GM12878 (cell line): ENCODE measurements around the gene TSPAN12. TPM values are rescaled to one million over a fixed set of nuclear protein-coding genes. Genes with fewer than 3 reads are reported as not detected.

ENCODE experiments used
- ATAC-seq: fragments of 200-7000 bp; cut with Tn5 transposase; 3 replicates; pipeline ENCODE4 v1.9.1; 2020; ENCODE audit warnings: mild to moderate bottlenecking, moderate library complexity
- BruUV-seq: library from RNA; stranded (reverse); fragments of 400-500 nt; replicated peaks from 2 replicates; lab custom pipeline; 2021; lab: Mats Ljungman, UMichigan
- CTCF ChIA-PET: fragments of 300-600 bp; sonication (Branson Sonifier 250); formaldehyde crosslinking; extraction: SDS; loops from one replicate; lab custom pipeline; 2021; ENCODE audit warnings: inconsistent platforms; lab: Yijun Ruan, JAX
- POLR2A ChIA-PET: fragments of 350-600 bp; formaldehyde crosslinking; extraction: SDS; loops from one replicate; lab custom pipeline; 2021; ENCODE audit warnings: inconsistent platforms; lab: Charles Lee
- RAD21 ChIA-PET: fragments of 300-600 bp; sonication (Branson Sonifier 250); formaldehyde crosslinking; loops from one replicate; lab custom pipeline; 2023; ENCODE audit warnings: antibody characterized with exemption; ENCODE audit not compliant: unreplicated experiment; lab: Charles Lee
- SMC1A ChIA-PET: fragments of 300-600 bp; sonication (Branson Sonifier 250); formaldehyde crosslinking; loops from one replicate; lab custom pipeline; 2023; ENCODE audit not compliant: unreplicated experiment, uncharacterized antibody; lab: Charles Lee
- DNase-seq: peaks from one replicate; pipeline ENCODE4 v3.0.0-alpha.2; 2011; ENCODE audit warnings: low read depth, low spot score
- FAIRE-seq: peaks from 3 replicates; lab custom pipeline; 2011; peaks lifted over from hg19 to GRCh38; lab: Jason Lieb, UNC
- H2AFZ ChIP-seq: 2 replicates; pipeline ENCODE4 v1.6.0; 2011; ENCODE audit warnings: low read depth, low read length, control low read depth; ENCODE audit not compliant: control insufficient read depth
- H3K27ac ChIP-seq: 2 replicates; pipeline ENCODE4 v1.5.1; 2011; ENCODE audit warnings: control low read depth; ENCODE audit not compliant: control insufficient read depth, insufficient read depth
- H3K27me3 ChIP-seq, 2 experiments: replicated peaks in 1 of 2; 2 replicates each; pipeline versions ENCODE4 v1.6.0 to v1.6.1; 2011; ENCODE audit warnings: low read length in 1 of 2; ENCODE audit not compliant: control insufficient read depth in 2 of 2, insufficient read depth in 2 of 2
- H3K36me3 ChIP-seq, 2 experiments: 2 replicates each; pipeline ENCODE4 v1.5.1; 2011; ENCODE audit warnings: low read length in 1 of 2; ENCODE audit not compliant: control insufficient read depth in 2 of 2, insufficient read depth in 2 of 2
- H3K4me1 ChIP-seq: 2 replicates; pipeline ENCODE4 v1.6.1; 2011; ENCODE audit warnings: mild to moderate bottlenecking, low read length, moderate library complexity, mixed read lengths; ENCODE audit not compliant: control insufficient read depth, insufficient read depth
- H3K4me2 ChIP-seq: 2 replicates; pipeline ENCODE4 v1.6.0; 2011; ENCODE audit warnings: control low read depth; ENCODE audit not compliant: control insufficient read depth, insufficient read depth
- H3K4me3 ChIP-seq: fragments of 200-600 bp; sonication (generic); 2 replicates; pipeline ENCODE4 v1.5.1; 2016
- H3K79me2 ChIP-seq: 2 replicates; pipeline ENCODE4 v1.6.0; 2011; ENCODE audit warnings: low read length; ENCODE audit not compliant: control insufficient read depth, insufficient read depth
- H3K9ac ChIP-seq: 2 replicates; pipeline ENCODE4 v1.8.0; 2011; ENCODE audit warnings: low read length, control low read depth, mixed read lengths; ENCODE audit not compliant: control insufficient read depth, insufficient read depth
- H3K9me3 ChIP-seq: replicated peaks from 3 replicates; pipeline ENCODE4 v1.5.1; 2011; ENCODE audit warnings: mild to moderate bottlenecking, low read length; ENCODE audit not compliant: control insufficient read depth, insufficient read depth
- H4K20me1 ChIP-seq: 2 replicates; pipeline ENCODE4 v1.6.0; 2011; ENCODE audit not compliant: control insufficient read depth, insufficient read depth
- ATF2 ChIP-seq: IDR thresholded peaks from 2 replicates; pipeline ENCODE4 v1.6.1; 2012; ENCODE audit warnings: low read length, inconsistent platforms
- CBX5 ChIP-seq: sonication (generic); IDR thresholded peaks from 2 replicates; pipeline ENCODE4 v1.6.1; 2016; ENCODE audit warnings: low read depth, moderate library complexity, mild to moderate bottlenecking, inconsistent platforms
- JUND ChIP-seq: IDR thresholded peaks from 2 replicates; pipeline ENCODE4 v1.6.1; 2012; ENCODE audit warnings: low read depth, mild to moderate bottlenecking, low read length, improper control_type of control experiment, moderate library complexity
- MXI1 ChIP-seq: fragments of 150-350 bp; IDR thresholded peaks from 2 replicates; pipeline ENCODE4 v1.6.1; 2011; ENCODE audit warnings: low read depth, mild to moderate bottlenecking, inconsistent platforms, low read length, improper control_type of control experiment
- NFYA ChIP-seq: IDR thresholded peaks from 2 replicates; pipeline ENCODE4 v1.6.1; 2011; ENCODE audit warnings: low read depth, mild to moderate bottlenecking, low read length, improper control_type of control experiment, borderline replicate concordance
- PKNOX1 ChIP-seq: fragments of 450-650 bp; IDR thresholded peaks from 2 replicates; pipeline ENCODE4 v1.6.1; 2016; ENCODE audit warnings: mild to moderate bottlenecking
- POLR2A ChIP-seq: IDR thresholded peaks from 2 replicates; pipeline ENCODE4 v1.6.1; 2011; ENCODE audit warnings: low read depth, mild to moderate bottlenecking, low read length
- RBBP5 ChIP-seq: fragments of 200-600 bp; sonication (generic); conservative IDR thresholded peaks from 2 replicates; pipeline ENCODE4 v1.6.1; 2016
- RELA ChIP-seq: fragments of 450-650 bp; IDR thresholded peaks from 2 replicates; pipeline ENCODE4 v1.8.0; 2014; ENCODE audit warnings: borderline replicate concordance; ENCODE audit not compliant: partially characterized antibody
- SP1 ChIP-seq: IDR thresholded peaks from one replicate; pipeline ENCODE4 v1.6.1; 2011; ENCODE audit warnings: low read depth, low read length
- SREBF1 ChIP-seq: IDR thresholded peaks from 2 replicates; pipeline ENCODE4 v1.6.1; 2012; ENCODE audit warnings: mild to moderate bottlenecking, low read length
- SRF ChIP-seq, 2 experiments: IDR thresholded peaks; 2 replicates each; pipeline ENCODE4 v1.6.1; 2011; ENCODE audit warnings: low read depth in 2 of 2, low read length in 2 of 2, mild to moderate bottlenecking in 1 of 2, moderate library complexity in 1 of 2
- ZNF592 ChIP-seq: fragments of 450-650 bp; IDR thresholded peaks from 2 replicates; pipeline ENCODE4 v1.6.1; 2017; ENCODE audit warnings: mild to moderate bottlenecking, moderate library complexity
- WGBS: methylation state at CpG from one replicate; pipeline ENCODE4 v1.1.6; 2016; ENCODE audit warnings: low lambda C conversion rate; ENCODE audit not compliant: insufficient replicate concordance, insufficient coverage; ENCODE audit errors: missing lambda C conversion rate; 5-methylcytosine and 5-hydroxymethylcytosine counted together
- in situ Hi-C: fragments of 300-500 bp; cut with MboI; formaldehyde crosslinking; loops from 9 replicates; pipeline ENCODE4 v1.14.3; 2018; ENCODE audit warnings: mixed read lengths
- intact Hi-C: fragments of 100-400 bp; cut with micrococcal nuclease; formaldehyde crosslinking; loops from one replicate; pipeline ENCODE4 v1.14.2; 2022; ENCODE audit not compliant: unreplicated experiment
- polyA plus RNA-seq, 11 experiments: library from polyadenylated mRNA; depleted of rRNA in 4 of 11; unstranded in 6 of 11; stranded (reverse) in 5 of 11; fragments of >200 nt; fragmentation: Nextera tagmentation in 4 of 11; fragmentation: Illumina TruSeq in 1 of 11; extraction: Ambion mirVana in 4 of 11; extraction: Trizol in 1 of 11; gene quantifications; 1 replicate in 1 of 11; 2 replicates in 10 of 11; pipeline versions ENCODE4 v1.2.1 to v1.2.3, GENCODE V29; 2011 to 2016; ENCODE audit warnings: inconsistent platforms in 2 of 11, missing spikeins in 2 of 11, low read depth in 1 of 11
- total RNA-seq, 4 experiments: library from RNA; depleted of rRNA in 3 of 4; stranded (reverse); fragments of >200 nt in 3 of 4; fragmentation: Illumina TruSeq in 1 of 4; extraction: Trizol in 1 of 4; gene quantifications; 2 replicates each; pipeline versions ENCODE4 v1.2.1 to v1.2.3, GENCODE V29; 2013 to 2021

TSPAN12 gene
- total and polyA plus RNA-seq, 10 of the 15 experiments (the other 5 are each of a cell fraction or from before 2014, with no cell fraction given), result 0.67 to 110 (median 1.3) TPM

- intact Hi-C loops (loop anchor here (1.0 to 10.0 kb wide), 9 partner anchors 18 to 678 kb away; partner anchors contain the start of gene ING3), in situ Hi-C loops (no loop called here)
- RAD21 ChIA-PET, result interaction anchor here (0.6 to 5.9 kb wide), 14 partner anchors 9 to 78 kb away, joined by 3 to 57 read pairs (median 8); no protein-coding TSS in a partner anchor
- Histone ChIP-seq H3K27me3 (peaks cover 0 to 4% of the 10 kb centered on the region in 2 experiments; a peak in 1 of 4 replicates), H3K4me2 (peak overlapping the region; percentile 85), H3K9ac (peak overlapping the region; percentile 13; the same call in 1 of the 2 replicates), H4K20me1 (no peaks in the 10 kb centered on the region), H2AFZ (peak overlapping the region; percentile 64), H3K9me3 (no peaks in the 10 kb centered on the region), H3K27ac (no peak overlapping the region; the same call in none of the 2 replicates), H3K36me3 (no peaks in the 10 kb centered on the region), H3K4me1 (no peaks in the 10 kb centered on the region), H3K79me2 (no peaks in the 10 kb centered on the region; the same call in 1 of the 2 replicates), H3K4me3 (peak overlapping the region; percentile 66)
- TSS peak; percentile 82 for BruUV-seq
- peak; percentile 73 for DNase-seq
- CTCF ChIA-PET, result interaction anchor here (0.6 to 5.1 kb wide), 12 partner anchors 10 to 82 kb away, joined by 3 to 59 read pairs (median 4); no protein-coding TSS in a partner anchor
- peak; percentile 78 for ATAC-seq
- POLR2A ChIA-PET, result interaction anchor here (0.5 to 4.1 kb wide), 13 partner anchors 10 to 94 kb away, joined by 3 to 39 read pairs (median 5); partner anchors contain the start of gene ING3
- FAIRE-seq, result peak; percentile 88
- SMC1A ChIA-PET, result interaction anchor here (1.3 to 7.5 kb wide), 15 partner anchors 10 to 126 kb away, joined by 3 to 122 read pairs (median 6); no protein-coding TSS in a partner anchor
- 17% methylated on average over 39 of the region's 39 CpGs for WGBS
- TF ChIP-seq SREBF1 (no peak), ZNF592 (0 out of 2 replicates have a peak, but pooled peaks have one; percentile 21), PKNOX1 (no peak), RELA (no peak), SRF (IDR thresholded peaks at IDR 0.05; ENCODE audit: low read depth in 2 of 2, low read length in 2 of 2) (no peak), NFYA (no peak), ATF2 (peak; percentile 62; the same call in 1 of the 2 replicates), POLR2A (no peak), CBX5 (no peak), SP1 (peak; percentile 31), JUND (no peak), RBBP5 (no peak), MXI1 (peak; percentile 77; the same call in 1 of the 2 replicates)
Observed at GRCh38 chr7:120856621-120857352, 1.2 kb downstream of the TSPAN12 start.
